ENCODE data around the gene IFT88. TPM values are rescaled to one million over a fixed set of nuclear protein-coding genes. Genes with fewer than 3 reads are reported as not detected.

IFT88 gene
- total RNA-seq, 4 donors from 2014 or later, result 7.9 to 47.5 (median 27.6) TPM

GRCh38 chr13:20525144-20525600 lies 41.8 kb upstream of the IFT88 start:
- peak; percentile 23 for DNase-seq
- Histone ChIP-seq H3K27me3 (no peaks in the 10 kb centered on the region), H3K9me3 (no peaks in the 10 kb centered on the region), H3K4me3 (peak overlapping the region; percentile 48 to 94), H3K36me3 (no peaks in the 10 kb centered on the region), H3K27ac (peak overlapping the region; percentile 60 to 70), H3K4me1 (no peaks in the 10 kb centered on the region)
- intact Hi-C loops (cut with DNase I; ENCODE audit: low total_unique reads), result no loop called here
- TF ChIP-seq POLR2A (IDR thresholded peaks at IDR 0.05), result no peak
- no peak for TF ChIP-seq CTCF (IDR thresholded peaks at IDR 0.05)

- H3K36me3 ChIP-seq, result no peaks in the 10 kb centered on the region
- H3K27me3 ChIP-seq, result no peaks in the 10 kb centered on the region
- no peaks in the 10 kb centered on the region for H3K9me3 ChIP-seq
- no peaks in the 10 kb centered on the region for H3K4me1 ChIP-seq
- peak within 1 kb of the TSS; percentile 60 to 70 for H3K27ac ChIP-seq
- intact Hi-C loops (cut with DNase I; ENCODE audit: low total_unique reads), result no loop called here
- peak; percentile 62 to 77 for DNase-seq
- H3K4me3 ChIP-seq, result peak within 1 kb of the TSS; percentile 48 to 94
- TF ChIP-seq POLR2A (IDR thresholded peaks at IDR 0.05) (peak; percentile 20 to 59), CTCF (IDR thresholded peaks at IDR 0.05) (no peak)
Observed at GRCh38 chr13:20525601-20526544, 41.1 kb upstream of the IFT88 start, which contains the start of gene CRYL1. Gene CRYL1 (minus strand): TSS chr13:20525857. CDS start chr13:20525794, 63 bp downstream.

- Histone ChIP-seq H3K9me3 (no peaks in the 10 kb centered on the region), H3K4me1 (no peaks in the 10 kb centered on the region), H3K27me3 (no peaks in the 10 kb centered on the region), H3K4me3 (peak overlapping the region; percentile 48 to 94), H3K36me3 (no peaks in the 10 kb centered on the region), H3K27ac (peak overlapping the region in 1 of 2 donors; percentile 70)
- DNase-seq, result no peak
- TF ChIP-seq CTCF (IDR thresholded peaks at IDR 0.05) (no peak), POLR2A (IDR thresholded peaks at IDR 0.05) (no peak)
- intact Hi-C loops (cut with DNase I; ENCODE audit: low total_unique reads), result no loop called here
Observed at GRCh38 chr13:20526664-20527063, 40.3 kb upstream of the IFT88 start.

- Histone ChIP-seq H3K9me3 (no peaks in the 10 kb centered on the region), H3K27me3 (no peaks in the 10 kb centered on the region), H3K4me1 (no peaks in the 10 kb centered on the region), H3K27ac (no peak overlapping the region), H3K36me3 (no peaks in the 10 kb centered on the region), H3K4me3 (no peak overlapping the region)
- intact Hi-C loops (cut with DNase I; ENCODE audit: low total_unique reads), result no loop called here
- TF ChIP-seq POLR2A (IDR thresholded peaks at IDR 0.05) (no peak), CTCF (IDR thresholded peaks at IDR 0.05) (no peak)
- no peak for DNase-seq
Observed at GRCh38 chr13:20528452-20528851, 38.5 kb upstream of the IFT88 start.

GRCh38 chr13:20534038-20534608 lies 32.8 kb upstream of the IFT88 start:
- Histone ChIP-seq H3K27me3 (no peaks in the 10 kb centered on the region), H3K9me3 (no peaks in the 10 kb centered on the region), H3K4me1 (no peaks in the 10 kb centered on the region), H3K36me3 (no peaks in the 10 kb centered on the region), H3K4me3 (no peak overlapping the region), H3K27ac (no peak overlapping the region)
- intact Hi-C loops (cut with DNase I; ENCODE audit: low total_unique reads), result no loop called here
- no peak for DNase-seq
- TF ChIP-seq CTCF (IDR thresholded peaks at IDR 0.05), result no peak
- TF ChIP-seq POLR2A (IDR thresholded peaks at IDR 0.05), result no peak

All from uterus (tissue), 4 donors.